GM12872 (cell line): ENCODE results near the gene NCK1.

ENCODE experiments used
- CTCF ChIP-seq: IDR thresholded peaks from 3 replicates; pipeline ENCODE4 v1.5.1; 2011; ENCODE audit warnings: low read depth, mild to moderate bottlenecking, low read length, moderate library complexity; ENCODE audit not compliant: insufficient read depth

NCK1 gene

GRCh38 chr3:136962927-136963326 lies 100.9 kb downstream of the NCK1 start:
- TF ChIP-seq CTCF, result no peak

GRCh38 chr3:136973352-136973751 lies 111.3 kb downstream of the NCK1 start:
- no peak for TF ChIP-seq CTCF

- TF ChIP-seq CTCF, result no peak
Measured at GRCh38 chr3:136974670-136975069, 112.7 kb downstream of the NCK1 start.

GRCh38 chr3:136979204-136979603 lies 117.2 kb downstream of the NCK1 start:
- TF ChIP-seq CTCF, result no peak

- no peak for TF ChIP-seq CTCF
Measured at GRCh38 chr3:136979684-136980083, 117.7 kb downstream of the NCK1 start.

- TF ChIP-seq CTCF, result no peak
Measured at GRCh38 chr3:136982033-136982432, 120.0 kb downstream of the NCK1 start.

GRCh38 chr3:136982520-136983138 lies 120.6 kb downstream of the NCK1 start:
- no peak for TF ChIP-seq CTCF

GRCh38 chr3:136984837-136985236 lies 122.8 kb downstream of the NCK1 start:
- TF ChIP-seq CTCF, result no peak
